ENCODE results near the gene NCAPG2.

NCAPG2 gene

DNA sequence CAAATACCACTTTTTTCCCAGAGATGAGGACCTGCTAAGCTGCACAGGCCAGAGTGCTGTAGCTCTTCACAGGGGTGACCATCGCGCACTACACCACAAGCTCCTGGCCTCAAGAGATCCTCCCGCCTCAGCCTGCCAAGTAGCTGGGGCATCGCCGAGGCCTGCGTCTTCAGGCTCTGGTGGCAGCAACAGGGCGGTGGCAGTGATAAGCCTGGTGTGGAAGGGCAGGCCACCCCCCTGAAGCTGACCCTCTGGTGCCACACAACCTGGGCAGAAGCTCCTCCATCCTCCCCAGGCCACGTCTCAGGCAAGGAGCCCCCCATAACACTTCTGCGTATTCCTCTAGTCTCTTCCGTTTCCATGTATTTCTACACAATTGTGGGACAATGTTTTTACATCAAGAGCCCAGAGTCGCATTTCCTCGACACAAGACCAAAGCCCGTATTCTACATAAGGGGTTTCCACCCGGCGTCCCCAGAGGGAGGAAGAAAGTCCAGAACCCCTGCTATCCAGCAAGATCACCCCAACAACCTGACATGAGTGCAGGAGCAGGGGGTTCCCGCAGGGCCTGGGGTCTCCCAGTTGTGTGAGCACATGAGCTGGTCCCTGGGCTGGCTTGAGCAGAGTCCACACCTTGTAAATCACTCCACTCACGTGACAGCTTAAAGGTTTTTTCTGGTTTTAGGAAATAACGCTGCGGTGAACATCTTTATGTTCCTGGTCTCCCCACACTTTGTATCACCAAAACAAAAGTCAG, 37.6 kb upstream of the NCAPG2 start:
- H4K8ac ChIP-seq (ENCODE audit: low read depth, low read length) = no peak overlapping the region
- no peak overlapping the region for H3K4me2 ChIP-seq (ENCODE audit: insufficient read depth, low read length, poor library complexity, severe bottlenecking)
- peak overlapping the region in 1 of 2 donors; percentile 3 for H3K4me3 ChIP-seq (ENCODE audit: low read length in 2 of 2)
- no peak overlapping the region for H3K27ac ChIP-seq (replicated peaks; ENCODE audit: low read length)
- no peak overlapping the region for H4K91ac ChIP-seq (ENCODE audit: low read depth, low read length, poor library complexity)
- H3K18ac ChIP-seq (ENCODE audit: low read length) = no peak overlapping the region
- no peak for DNase-seq (ENCODE audit: low spot score)
- H3K9ac ChIP-seq (ENCODE audit: low read depth, low read length, poor library complexity) = peak overlapping the region; percentile 63
- H3K79me1 ChIP-seq (ENCODE audit: low read depth, low read length) = no peaks in the 10 kb centered on the region
- no peaks in the 10 kb centered on the region for H3K4me1 ChIP-seq (ENCODE audit: control insufficient read depth in 2 of 2, insufficient read depth in 1 of 2, low read depth in 1 of 2, low read length in 2 of 2)
- H3K14ac ChIP-seq (ENCODE audit: low read length) = no peak overlapping the region
- H2AFZ ChIP-seq (ENCODE audit: low read length) = no peak overlapping the region
- H3K27me3 ChIP-seq (ENCODE audit: control insufficient read depth in 3 of 3, insufficient read depth in 3 of 3, low read depth in 1 of 3, low read length in 3 of 3) = no peaks in the 10 kb centered on the region
- no peak overlapping the region for H2BK12ac ChIP-seq (ENCODE audit: low read length)
- WGBS, 2 donors (ENCODE audit: extremely low coverage in 2 of 2, insufficient read length in 2 of 2, insufficient replicate concordance in 1 of 2) = no CpG with 5 or more reads among the region's 19 CpGs
- no peak overlapping the region for H2BK15ac ChIP-seq (ENCODE audit: low read length)
- H2AK5ac ChIP-seq (ENCODE audit: low read depth, low read length) = no peak overlapping the region
- no peaks in the 10 kb centered on the region for H3K9me3 ChIP-seq (replicated peaks in 1 of 2; ENCODE audit: control insufficient read depth in 2 of 2, insufficient read depth in 1 of 2, low read depth in 1 of 2, low read length in 2 of 2)
- H3K36me3 ChIP-seq (replicated peaks in 1 of 2; ENCODE audit: control insufficient read depth in 2 of 2, insufficient read depth in 2 of 2, low read length in 2 of 2) = peaks cover 17 to 58% of the 10 kb centered on the region in 2 donors
- no peak overlapping the region for H3K23ac ChIP-seq (ENCODE audit: low read depth, low read length, poor library complexity)
- no peak overlapping the region for H3K4ac ChIP-seq (ENCODE audit: low read length)
- no peak overlapping the region for H2BK5ac ChIP-seq (ENCODE audit: low read length)
- no peak overlapping the region for H2BK120ac ChIP-seq (ENCODE audit: low read depth, low read length)

DNA sequence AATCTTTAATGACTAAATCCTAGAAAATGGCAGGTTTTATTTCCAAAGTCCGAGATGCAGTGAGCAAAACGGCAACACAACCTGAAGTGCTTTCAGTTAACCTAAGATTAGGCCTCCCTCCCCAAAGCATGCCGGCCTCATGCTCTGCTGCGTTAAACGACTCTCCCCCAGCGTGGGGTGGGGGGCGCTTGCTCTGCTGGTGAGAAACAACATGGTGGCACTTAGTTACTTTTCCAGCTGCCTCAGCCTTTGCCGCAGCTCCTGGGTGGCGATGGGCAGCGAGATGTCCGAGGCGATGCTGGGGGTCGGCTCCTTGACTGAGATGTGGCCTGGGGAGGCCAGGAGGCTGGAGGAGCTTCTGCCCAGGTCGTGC, 36.7 kb upstream of the NCAPG2 start:
- Histone ChIP-seq H2BK15ac (ENCODE audit: low read length) (no peak overlapping the region), H3K4me3 (ENCODE audit: low read length in 2 of 2) (no peak overlapping the region), H3K14ac (ENCODE audit: low read length) (no peak overlapping the region), H3K9me3 (replicated peaks in 1 of 2; ENCODE audit: control insufficient read depth in 2 of 2, insufficient read depth in 1 of 2, low read depth in 1 of 2, low read length in 2 of 2) (no peaks in the 10 kb centered on the region), H4K8ac (ENCODE audit: low read depth, low read length) (no peak overlapping the region), H3K79me1 (ENCODE audit: low read depth, low read length) (no peaks in the 10 kb centered on the region), H3K27ac (replicated peaks; ENCODE audit: low read length) (no peak overlapping the region), H3K9ac (ENCODE audit: low read depth, low read length, poor library complexity) (peak overlapping the region; percentile 63), H3K18ac (ENCODE audit: low read length) (peak overlapping the region; percentile 35), H3K23ac (ENCODE audit: low read depth, low read length, poor library complexity) (peak overlapping the region; percentile 3), H3K36me3 (replicated peaks in 1 of 2; ENCODE audit: control insufficient read depth in 2 of 2, insufficient read depth in 2 of 2, low read length in 2 of 2) (peaks cover 22 to 61% of the 10 kb centered on the region in 2 donors), H3K4me2 (ENCODE audit: insufficient read depth, low read length, poor library complexity, severe bottlenecking) (no peak overlapping the region), H4K91ac (ENCODE audit: low read depth, low read length, poor library complexity) (no peak overlapping the region), H3K4ac (ENCODE audit: low read length) (no peak overlapping the region), H2AFZ (ENCODE audit: low read length) (no peak overlapping the region), H3K27me3 (ENCODE audit: control insufficient read depth in 3 of 3, insufficient read depth in 3 of 3, low read depth in 1 of 3, low read length in 3 of 3) (no peaks in the 10 kb centered on the region), H2BK120ac (ENCODE audit: low read depth, low read length) (no peak overlapping the region), H2BK5ac (ENCODE audit: low read length) (no peak overlapping the region), H2AK5ac (ENCODE audit: low read depth, low read length) (no peak overlapping the region), H3K4me1 (ENCODE audit: control insufficient read depth in 2 of 2, insufficient read depth in 1 of 2, low read depth in 1 of 2, low read length in 2 of 2) (no peaks in the 10 kb centered on the region), H2BK12ac (ENCODE audit: low read length) (no peak overlapping the region)
- WGBS, 2 donors (ENCODE audit: extremely low coverage in 2 of 2, insufficient read length in 2 of 2, insufficient replicate concordance in 1 of 2) = no CpG with 5 or more reads among the region's 14 CpGs
- DNase-seq (ENCODE audit: low spot score) = no peak

DNA sequence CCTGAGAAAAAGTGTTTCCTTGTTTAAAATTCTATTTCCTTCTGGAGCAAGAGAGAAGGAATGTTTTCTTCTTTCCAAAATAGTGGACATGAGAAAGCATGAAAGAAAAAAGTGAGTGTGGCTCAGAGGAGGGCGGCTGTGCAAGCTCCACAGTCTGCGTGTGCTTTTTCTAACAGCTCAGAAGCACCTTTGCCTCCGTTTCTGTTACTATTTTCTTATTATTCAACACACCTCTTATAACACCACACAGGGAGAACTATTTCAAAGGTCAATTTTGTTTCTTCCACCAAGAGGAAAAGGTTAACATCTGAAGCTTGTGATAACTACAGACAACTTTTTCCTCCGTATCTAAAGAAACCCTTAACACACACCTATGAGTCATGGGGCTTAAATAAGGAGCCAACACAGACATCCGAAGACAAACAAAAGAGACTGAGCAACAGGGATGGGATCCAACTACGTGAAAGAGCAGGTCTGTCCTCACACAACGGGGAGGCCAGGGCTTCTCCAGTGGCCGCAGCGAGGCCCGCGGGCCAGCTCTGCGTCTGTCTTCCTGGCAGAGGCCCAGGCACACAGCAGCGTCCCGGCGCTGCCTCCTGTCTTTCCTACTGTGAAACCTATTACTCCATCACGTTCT, 36.2 kb upstream of the NCAPG2 start:
- no peak overlapping the region for H2BK12ac ChIP-seq (ENCODE audit: low read length)
- H3K36me3 ChIP-seq (replicated peaks in 1 of 2; ENCODE audit: control insufficient read depth in 2 of 2, insufficient read depth in 2 of 2, low read length in 2 of 2) = peaks cover 22 to 63% of the 10 kb centered on the region in 2 donors
- no peak overlapping the region for H4K91ac ChIP-seq (ENCODE audit: low read depth, low read length, poor library complexity)
- no peak overlapping the region for H3K23ac ChIP-seq (ENCODE audit: low read depth, low read length, poor library complexity)
- H3K9me3 ChIP-seq (replicated peaks in 1 of 2; ENCODE audit: control insufficient read depth in 2 of 2, insufficient read depth in 1 of 2, low read depth in 1 of 2, low read length in 2 of 2) = no peaks in the 10 kb centered on the region
- no peaks in the 10 kb centered on the region for H3K27me3 ChIP-seq (ENCODE audit: control insufficient read depth in 3 of 3, insufficient read depth in 3 of 3, low read depth in 1 of 3, low read length in 3 of 3)
- H4K8ac ChIP-seq (ENCODE audit: low read depth, low read length) = no peak overlapping the region
- no peak overlapping the region for H3K27ac ChIP-seq (replicated peaks; ENCODE audit: low read length)
- H3K4ac ChIP-seq (ENCODE audit: low read length) = no peak overlapping the region
- H2AFZ ChIP-seq (ENCODE audit: low read length) = no peak overlapping the region
- H2BK120ac ChIP-seq (ENCODE audit: low read depth, low read length) = no peak overlapping the region
- H3K9ac ChIP-seq (ENCODE audit: low read depth, low read length, poor library complexity) = no peak overlapping the region
- no peak overlapping the region for H3K18ac ChIP-seq (ENCODE audit: low read length)
- no peak overlapping the region for H2BK5ac ChIP-seq (ENCODE audit: low read length)
- no peaks in the 10 kb centered on the region for H3K4me1 ChIP-seq (ENCODE audit: control insufficient read depth in 2 of 2, insufficient read depth in 1 of 2, low read depth in 1 of 2, low read length in 2 of 2)
- DNase-seq (ENCODE audit: low spot score) = no peak
- no peak overlapping the region for H2AK5ac ChIP-seq (ENCODE audit: low read depth, low read length)
- no peak overlapping the region for H3K14ac ChIP-seq (ENCODE audit: low read length)
- H3K4me2 ChIP-seq (ENCODE audit: insufficient read depth, low read length, poor library complexity, severe bottlenecking) = no peak overlapping the region
- no peak overlapping the region for H3K4me3 ChIP-seq (ENCODE audit: low read length in 2 of 2)
- no CpG with 5 or more reads among the region's 16 CpGs for WGBS, 2 donors (ENCODE audit: extremely low coverage in 2 of 2, insufficient read length in 2 of 2, insufficient replicate concordance in 1 of 2)
- H2BK15ac ChIP-seq (ENCODE audit: low read length) = no peak overlapping the region
- no peaks in the 10 kb centered on the region for H3K79me1 ChIP-seq (ENCODE audit: low read depth, low read length)

DNA sequence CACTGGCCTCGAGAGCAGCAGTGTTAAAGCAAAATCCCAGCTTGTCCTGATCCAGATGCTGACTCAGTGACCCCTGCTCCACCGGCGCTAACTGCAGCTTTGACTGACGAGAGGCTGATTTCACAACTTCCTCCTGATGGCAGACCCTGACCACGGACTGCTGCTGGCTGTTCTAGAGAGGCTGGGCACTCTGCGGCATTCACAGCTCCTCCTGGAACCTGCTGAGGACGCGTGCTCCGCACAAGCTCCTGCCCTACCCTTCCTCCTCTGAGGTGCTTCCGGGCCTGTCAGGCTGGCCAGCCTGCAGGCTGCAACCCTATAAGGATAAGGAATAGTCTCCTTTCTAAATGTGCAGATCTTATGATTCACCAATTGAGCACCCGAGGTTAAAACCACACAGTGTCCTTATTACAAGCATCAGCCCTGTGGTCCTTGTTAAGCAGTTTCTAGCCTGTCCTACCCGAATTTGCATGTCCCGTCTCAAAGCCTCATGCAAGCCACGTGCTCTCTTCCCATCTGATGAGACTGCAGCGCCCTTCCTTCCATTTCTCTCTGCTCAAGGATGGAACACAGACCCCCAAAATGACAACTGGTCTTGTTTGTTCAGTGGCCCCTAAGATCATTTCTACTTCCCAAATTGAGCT, 35.5 kb upstream of the NCAPG2 start:
- no peak overlapping the region for H3K4ac ChIP-seq (ENCODE audit: low read length)
- no peak overlapping the region for H2BK120ac ChIP-seq (ENCODE audit: low read depth, low read length)
- H3K27ac ChIP-seq (replicated peaks; ENCODE audit: low read length) = no peak overlapping the region

More for the DNA sequence above, 35.5 kb upstream of the NCAPG2 start:
- Histone ChIP-seq H2AK5ac (ENCODE audit: low read depth, low read length) (no peak overlapping the region), H2BK12ac (ENCODE audit: low read length) (no peak overlapping the region), H2AFZ (ENCODE audit: low read length) (no peak overlapping the region), H3K79me1 (ENCODE audit: low read depth, low read length) (no peaks in the 10 kb centered on the region), H3K4me3 (ENCODE audit: low read length in 2 of 2) (no peak overlapping the region), H3K9me3 (replicated peaks in 1 of 2; ENCODE audit: control insufficient read depth in 2 of 2, insufficient read depth in 1 of 2, low read depth in 1 of 2, low read length in 2 of 2) (no peaks in the 10 kb centered on the region), H3K4me1 (ENCODE audit: control insufficient read depth in 2 of 2, insufficient read depth in 1 of 2, low read depth in 1 of 2, low read length in 2 of 2) (no peaks in the 10 kb centered on the region), H3K14ac (ENCODE audit: low read length) (no peak overlapping the region), H3K23ac (ENCODE audit: low read depth, low read length, poor library complexity) (no peak overlapping the region), H3K4me2 (ENCODE audit: insufficient read depth, low read length, poor library complexity, severe bottlenecking) (no peak overlapping the region), H4K91ac (ENCODE audit: low read depth, low read length, poor library complexity) (no peak overlapping the region), H3K36me3 (replicated peaks in 1 of 2; ENCODE audit: control insufficient read depth in 2 of 2, insufficient read depth in 2 of 2, low read length in 2 of 2) (peaks cover 21 to 63% of the 10 kb centered on the region in 2 donors), H3K18ac (ENCODE audit: low read length) (no peak overlapping the region), H3K9ac (ENCODE audit: low read depth, low read length, poor library complexity) (no peak overlapping the region), H2BK15ac (ENCODE audit: low read length) (no peak overlapping the region), H2BK5ac (ENCODE audit: low read length) (no peak overlapping the region), H4K8ac (ENCODE audit: low read depth, low read length) (no peak overlapping the region), H3K27me3 (ENCODE audit: control insufficient read depth in 3 of 3, insufficient read depth in 3 of 3, low read depth in 1 of 3, low read length in 3 of 3) (no peaks in the 10 kb centered on the region)
- WGBS, 2 donors (ENCODE audit: extremely low coverage in 2 of 2, insufficient read length in 2 of 2, insufficient replicate concordance in 1 of 2) = no CpG with 5 or more reads among the region's 15 CpGs
- DNase-seq (ENCODE audit: low spot score) = no peak

Data from neuronal stem cell (in vitro differentiated cells).